ENCODE data around the gene MRPS7. TPM values are rescaled to one million over a fixed set of nuclear protein-coding genes. Genes with fewer than 3 reads are reported as not detected.

Gene MRPS7
- polyA plus RNA-seq, 1 experiment: 69.1 TPM

DNA sequence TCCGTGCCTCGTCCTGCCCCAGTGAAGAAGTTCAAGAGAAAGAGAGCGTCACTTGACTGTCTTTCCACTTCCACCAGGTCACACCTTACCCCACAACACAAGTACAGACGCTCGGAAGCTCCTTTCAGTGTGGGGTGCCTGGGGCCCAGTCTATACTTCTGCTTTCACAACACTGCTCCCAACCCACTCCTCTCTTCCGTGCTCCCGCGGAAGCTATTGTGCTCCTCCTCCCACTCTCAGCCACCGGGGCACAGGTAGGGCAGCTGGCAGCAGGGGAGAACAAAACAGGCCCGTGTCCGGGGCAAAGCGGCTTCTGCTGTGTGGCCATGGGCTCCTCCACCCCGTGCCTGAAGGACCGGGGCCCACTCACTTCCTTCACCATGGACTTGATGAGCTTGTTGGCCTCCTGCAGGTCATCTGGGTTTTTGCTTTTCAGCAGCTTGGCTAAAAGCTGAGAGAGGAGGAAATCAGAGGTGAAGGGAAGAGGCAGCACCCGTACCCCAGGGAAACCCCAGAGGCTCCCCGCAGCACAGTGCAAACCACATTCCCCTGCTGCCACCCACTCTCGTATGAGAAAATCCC, 19.1 kb upstream of the MRPS7 start:
- H3K36me3 ChIP-seq (ENCODE audit: control insufficient read depth, insufficient read depth, low read length): peaks cover 52% of the 10 kb centered on the region
- DNase-seq (ENCODE audit: low read depth): no peak
- POLR2A ChIA-PET: no interaction called here
- TF ChIP-seq, protein P1, sequence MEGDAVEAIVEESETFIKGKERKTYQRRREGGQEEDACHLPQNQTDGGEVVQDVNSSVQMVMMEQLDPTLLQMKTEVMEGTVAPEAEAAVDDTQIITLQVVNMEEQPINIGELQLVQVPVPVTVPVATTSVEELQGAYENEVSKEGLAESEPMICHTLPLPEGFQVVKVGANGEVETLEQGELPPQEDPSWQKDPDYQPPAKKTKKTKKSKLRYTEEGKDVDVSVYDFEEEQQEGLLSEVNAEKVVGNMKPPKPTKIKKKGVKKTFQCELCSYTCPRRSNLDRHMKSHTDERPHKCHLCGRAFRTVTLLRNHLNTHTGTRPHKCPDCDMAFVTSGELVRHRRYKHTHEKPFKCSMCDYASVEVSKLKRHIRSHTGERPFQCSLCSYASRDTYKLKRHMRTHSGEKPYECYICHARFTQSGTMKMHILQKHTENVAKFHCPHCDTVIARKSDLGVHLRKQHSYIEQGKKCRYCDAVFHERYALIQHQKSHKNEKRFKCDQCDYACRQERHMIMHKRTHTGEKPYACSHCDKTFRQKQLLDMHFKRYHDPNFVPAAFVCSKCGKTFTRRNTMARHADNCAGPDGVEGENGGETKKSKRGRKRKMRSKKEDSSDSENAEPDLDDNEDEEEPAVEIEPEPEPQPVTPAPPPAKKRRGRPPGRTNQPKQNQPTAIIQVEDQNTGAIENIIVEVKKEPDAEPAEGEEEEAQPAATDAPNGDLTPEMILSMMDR (IDR thresholded peaks at IDR 0.05; ENCODE audit: insufficient read depth, low read depth, low read length): no peak
- no peaks in the 10 kb centered on the region for H3K27me3 ChIP-seq (ENCODE audit: control insufficient read depth, insufficient read depth, low read length)
- CTCF ChIA-PET: interaction anchor here (0.7 to 4.9 kb wide), 5 partner anchors 13 to 170 kb away, joined by 3 to 47 read pairs (median 3); partner anchors contain the start of gene GRB2
- H3K4me3 ChIP-seq (ENCODE audit: low read depth, low read length): no peak overlapping the region

DNA sequence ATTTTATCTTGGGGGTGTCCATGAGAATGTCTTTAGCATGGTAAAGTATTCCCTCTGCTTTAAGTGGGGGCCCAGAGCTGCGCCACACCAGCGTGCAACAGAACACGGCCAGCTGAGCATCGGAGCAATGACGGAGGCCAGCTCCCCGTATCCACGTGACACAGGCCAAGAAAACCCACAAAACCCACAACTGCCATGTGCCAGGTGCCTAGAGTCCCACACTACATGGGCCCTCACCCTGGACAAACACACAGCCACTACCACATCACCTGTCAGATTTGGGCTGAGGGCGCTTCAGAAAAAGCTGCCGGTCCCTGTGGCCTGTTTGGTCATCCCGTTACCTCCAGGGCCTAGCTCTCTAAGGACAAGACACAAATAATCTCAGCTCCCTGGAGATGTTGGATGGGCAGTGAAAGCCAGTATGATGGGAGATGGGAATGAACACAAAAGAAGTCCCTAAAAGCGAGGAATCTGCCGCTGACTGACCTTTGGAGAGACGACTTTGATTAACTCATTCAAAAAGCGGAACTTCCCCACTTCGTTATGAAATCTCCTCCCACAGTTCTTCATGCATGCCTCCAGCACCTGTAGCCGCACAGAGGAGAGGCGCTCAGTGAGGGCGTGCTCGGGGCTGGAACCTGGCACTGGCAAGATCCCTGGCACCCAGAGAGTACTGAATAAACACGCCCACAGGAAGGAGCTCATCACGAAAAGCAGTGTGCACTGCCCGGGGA, 17.4 kb upstream of the MRPS7 start:
- no peaks in the 10 kb centered on the region for H3K27me3 ChIP-seq (ENCODE audit: control insufficient read depth, insufficient read depth, low read length)
- CTCF ChIA-PET: no interaction called here
- no peak overlapping the region for H3K4me3 ChIP-seq (ENCODE audit: low read depth, low read length)
- POLR2A ChIA-PET: no interaction called here
- peaks cover 40% of the 10 kb centered on the region for H3K36me3 ChIP-seq (ENCODE audit: control insufficient read depth, insufficient read depth, low read length)
- DNase-seq (ENCODE audit: low read depth): no peak
- TF ChIP-seq, protein P1 (IDR thresholded peaks at IDR 0.05; ENCODE audit: insufficient read depth, low read depth, low read length): no peak

DNA sequence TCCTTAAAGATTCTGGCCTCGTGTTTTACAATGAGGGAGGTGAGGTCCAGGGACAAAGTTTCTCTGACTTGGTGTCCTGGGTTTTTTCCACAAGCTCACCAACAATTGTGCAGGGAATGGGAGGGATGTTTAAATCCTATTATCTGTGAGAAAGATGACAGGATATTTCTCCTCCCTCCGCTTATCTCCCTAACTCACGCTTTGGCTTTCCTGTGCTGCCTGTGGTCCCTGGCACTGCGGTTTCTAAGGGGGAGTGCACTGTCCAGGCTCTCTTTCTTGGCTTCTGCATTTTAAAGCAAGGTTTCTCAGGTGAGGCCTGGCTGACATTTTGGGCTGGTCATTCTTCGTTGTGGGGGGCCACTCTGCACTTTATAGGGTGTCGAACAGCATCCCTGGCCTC, 16.7 kb upstream of the MRPS7 start:
- CTCF ChIA-PET: no interaction called here

DNA sequence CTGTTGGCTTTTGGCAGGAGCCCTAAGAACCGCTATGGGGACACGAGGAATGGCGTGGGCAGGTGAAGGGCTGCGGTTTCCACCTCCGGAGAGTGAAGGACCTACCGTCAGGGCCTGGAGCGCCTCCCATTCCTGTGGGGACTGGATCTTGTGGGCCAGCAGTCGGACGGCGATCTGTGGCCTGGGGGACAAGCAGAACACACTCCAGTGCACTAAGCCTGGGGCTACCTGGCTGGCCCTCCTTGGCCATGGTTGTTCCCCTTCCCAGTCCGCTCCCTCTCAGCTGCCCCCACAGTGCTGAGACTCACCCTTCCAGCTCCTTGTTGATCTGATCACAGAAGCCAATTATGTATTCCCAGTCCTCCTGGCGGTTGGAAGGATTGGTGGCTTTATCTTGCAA, 15.3 kb upstream of the MRPS7 start:
- no peaks in the 10 kb centered on the region for H3K27me3 ChIP-seq (ENCODE audit: control insufficient read depth, insufficient read depth, low read length)
- peaks cover 29% of the 10 kb centered on the region for H3K36me3 ChIP-seq (ENCODE audit: control insufficient read depth, insufficient read depth, low read length)
- TF ChIP-seq, protein P1 (IDR thresholded peaks at IDR 0.05; ENCODE audit: insufficient read depth, low read depth, low read length): no peak
- POLR2A ChIA-PET: no interaction called here
- no peak overlapping the region for H3K4me3 ChIP-seq (ENCODE audit: low read depth, low read length)
- CTCF ChIA-PET: interaction anchor here (0.6 to 6.0 kb wide), 4 partner anchors 6 to 386 kb away, joined by 3 to 50 read pairs (median 4); no protein-coding TSS in a partner anchor
- no peak for DNase-seq (ENCODE audit: low read depth)

More for the DNA sequence above, 16.7 kb upstream of the MRPS7 start:
- no peak for DNase-seq (ENCODE audit: low read depth)
- H3K27me3 ChIP-seq (ENCODE audit: control insufficient read depth, insufficient read depth, low read length): no peaks in the 10 kb centered on the region
- peaks cover 39% of the 10 kb centered on the region for H3K36me3 ChIP-seq (ENCODE audit: control insufficient read depth, insufficient read depth, low read length)
- no peak overlapping the region for H3K4me3 ChIP-seq (ENCODE audit: low read depth, low read length)
- TF ChIP-seq, protein P1 (IDR thresholded peaks at IDR 0.05; ENCODE audit: insufficient read depth, low read depth, low read length): no peak
- POLR2A ChIA-PET: no interaction called here

DNA sequence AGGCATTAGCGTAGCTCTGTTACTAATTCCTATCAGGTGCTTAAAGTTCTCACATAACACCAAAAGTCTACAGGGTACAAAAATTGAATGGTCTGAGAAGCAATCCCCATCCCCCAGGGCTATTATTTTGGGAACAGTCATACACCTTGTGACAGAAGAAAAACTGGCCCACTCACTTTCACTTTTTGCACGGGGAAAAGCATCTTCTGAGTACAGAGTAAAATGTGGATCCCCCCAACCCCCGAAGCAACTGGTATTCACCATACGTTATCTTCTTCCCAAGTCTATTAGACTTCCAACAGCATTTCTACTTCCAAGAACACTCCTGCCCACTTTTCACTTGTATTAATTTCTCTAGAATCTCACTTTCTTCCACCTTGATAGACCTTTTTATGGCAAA, 12.1 kb upstream of the MRPS7 start:
- H3K36me3 ChIP-seq (ENCODE audit: control insufficient read depth, insufficient read depth, low read length): peaks cover 16% of the 10 kb centered on the region
- DNase-seq (ENCODE audit: low read depth): no peak
- ChIA-PET CTCF (interaction anchor here (1.4 to 6.0 kb wide), 3 partner anchors 10 to 21 kb away, joined by 5 to 50 read pairs (median 9); partner anchors contain the start of genes GGA3, MIF4GD and MRPS7), POLR2A (no interaction called here)
- H3K4me3 ChIP-seq (ENCODE audit: low read depth, low read length): no peak overlapping the region
- TF ChIP-seq, protein P1 (IDR thresholded peaks at IDR 0.05; ENCODE audit: insufficient read depth, low read depth, low read length): no peak
- no peaks in the 10 kb centered on the region for H3K27me3 ChIP-seq (ENCODE audit: control insufficient read depth, insufficient read depth, low read length)

Measured in BJ (cell line).